H1 (cell line): Measurements from ENCODE around the gene MACROD2.

Experiments used
- POLR2A ChIP-seq, 2 experiments: IDR thresholded peaks; 1 replicate in 1 of 2; 2 replicates in 1 of 2; pipeline ENCODE4 v1.6.1; 2011; ENCODE audit warnings: low read depth in 2 of 2, low read length in 2 of 2, mild to moderate bottlenecking in 2 of 2; ENCODE audit errors: control extremely low read depth in 1 of 2
- YY1 ChIP-seq: IDR thresholded peaks from 2 replicates; pipeline ENCODE4 v1.6.1; 2011; ENCODE audit warnings: low read depth, mild to moderate bottlenecking, low read length
- TF ChIP-seq, protein P1 (sequence below), 3 experiments: IDR thresholded peaks; 1 replicate in 2 of 3; 2 replicates in 1 of 3; pipeline versions ENCODE4 v1.5.1 to v1.6.1; 2011; ENCODE audit warnings: low read length in 3 of 3, mild to moderate bottlenecking in 3 of 3, inconsistent platforms in 2 of 3, low read depth in 1 of 3, moderate library complexity in 1 of 3; ENCODE audit not compliant: insufficient read depth in 1 of 3; ENCODE audit errors: control extremely low read depth in 1 of 3

DNA sequence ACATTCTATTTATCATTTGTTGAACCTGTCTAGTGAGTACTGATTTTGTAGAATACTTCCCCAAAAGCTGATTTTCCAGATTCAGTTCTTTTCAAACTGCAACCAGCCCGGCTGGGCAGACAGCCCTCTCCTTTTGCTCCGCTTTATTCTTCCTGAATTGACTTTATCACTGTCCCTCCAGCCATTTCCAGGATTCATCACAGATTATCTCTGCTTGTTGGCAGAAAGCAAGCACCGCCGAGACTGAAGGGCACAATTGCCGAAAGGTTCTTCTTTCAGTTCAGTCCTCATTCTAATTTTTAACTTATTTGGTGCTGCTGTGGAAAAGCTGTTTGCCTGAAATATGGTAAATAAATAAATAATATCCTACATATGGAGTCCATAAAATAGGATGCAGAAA, 711.2 kb downstream of the MACROD2 start:
- TF ChIP-seq, protein P1, sequence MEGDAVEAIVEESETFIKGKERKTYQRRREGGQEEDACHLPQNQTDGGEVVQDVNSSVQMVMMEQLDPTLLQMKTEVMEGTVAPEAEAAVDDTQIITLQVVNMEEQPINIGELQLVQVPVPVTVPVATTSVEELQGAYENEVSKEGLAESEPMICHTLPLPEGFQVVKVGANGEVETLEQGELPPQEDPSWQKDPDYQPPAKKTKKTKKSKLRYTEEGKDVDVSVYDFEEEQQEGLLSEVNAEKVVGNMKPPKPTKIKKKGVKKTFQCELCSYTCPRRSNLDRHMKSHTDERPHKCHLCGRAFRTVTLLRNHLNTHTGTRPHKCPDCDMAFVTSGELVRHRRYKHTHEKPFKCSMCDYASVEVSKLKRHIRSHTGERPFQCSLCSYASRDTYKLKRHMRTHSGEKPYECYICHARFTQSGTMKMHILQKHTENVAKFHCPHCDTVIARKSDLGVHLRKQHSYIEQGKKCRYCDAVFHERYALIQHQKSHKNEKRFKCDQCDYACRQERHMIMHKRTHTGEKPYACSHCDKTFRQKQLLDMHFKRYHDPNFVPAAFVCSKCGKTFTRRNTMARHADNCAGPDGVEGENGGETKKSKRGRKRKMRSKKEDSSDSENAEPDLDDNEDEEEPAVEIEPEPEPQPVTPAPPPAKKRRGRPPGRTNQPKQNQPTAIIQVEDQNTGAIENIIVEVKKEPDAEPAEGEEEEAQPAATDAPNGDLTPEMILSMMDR (IDR thresholded peaks at IDR 0.05; ENCODE audit: control extremely low read depth in 1 of 3, insufficient read depth in 1 of 3, low read depth in 1 of 3, low read length in 3 of 3), result no peak
- no peak for TF ChIP-seq POLR2A (IDR thresholded peaks at IDR 0.05; ENCODE audit: control extremely low read depth in 1 of 2, low read depth in 2 of 2, low read length in 2 of 2)
- no peak for TF ChIP-seq YY1
